Kidney tubule cell (primary cell): ENCODE measurements around the gene LINGO3.
A peak's percentile ranks its signal among the peaks of the same experiment; 100 is the strongest.
"Not testable (repeated sequence)": the region's sequence is repeated elsewhere in the genome, so short reads cannot be mapped to it uniquely, and the experiment has no call there.

Experiments used
- DNase-seq: peaks from one replicate; pipeline ENCODE4 v3.0.0-alpha.2; 2018; ENCODE audit warnings: low spot score

The LINGO3 gene, protein sequence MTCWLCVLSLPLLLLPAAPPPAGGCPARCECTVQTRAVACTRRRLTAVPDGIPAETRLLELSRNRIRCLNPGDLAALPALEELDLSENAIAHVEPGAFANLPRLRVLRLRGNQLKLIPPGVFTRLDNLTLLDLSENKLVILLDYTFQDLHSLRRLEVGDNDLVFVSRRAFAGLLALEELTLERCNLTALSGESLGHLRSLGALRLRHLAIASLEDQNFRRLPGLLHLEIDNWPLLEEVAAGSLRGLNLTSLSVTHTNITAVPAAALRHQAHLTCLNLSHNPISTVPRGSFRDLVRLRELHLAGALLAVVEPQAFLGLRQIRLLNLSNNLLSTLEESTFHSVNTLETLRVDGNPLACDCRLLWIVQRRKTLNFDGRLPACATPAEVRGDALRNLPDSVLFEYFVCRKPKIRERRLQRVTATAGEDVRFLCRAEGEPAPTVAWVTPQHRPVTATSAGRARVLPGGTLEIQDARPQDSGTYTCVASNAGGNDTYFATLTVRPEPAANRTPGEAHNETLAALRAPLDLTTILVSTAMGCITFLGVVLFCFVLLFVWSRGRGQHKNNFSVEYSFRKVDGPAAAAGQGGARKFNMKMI

GRCh38 chr19:2308114-2308556 is at the start of gene LINGO3:
Gene LINGO3, minus strand, starts transcription at chr19:2308154. Its CDS starts 16,378 bp downstream, at chr19:2291776.
- DNase-seq: no peak

DNA sequence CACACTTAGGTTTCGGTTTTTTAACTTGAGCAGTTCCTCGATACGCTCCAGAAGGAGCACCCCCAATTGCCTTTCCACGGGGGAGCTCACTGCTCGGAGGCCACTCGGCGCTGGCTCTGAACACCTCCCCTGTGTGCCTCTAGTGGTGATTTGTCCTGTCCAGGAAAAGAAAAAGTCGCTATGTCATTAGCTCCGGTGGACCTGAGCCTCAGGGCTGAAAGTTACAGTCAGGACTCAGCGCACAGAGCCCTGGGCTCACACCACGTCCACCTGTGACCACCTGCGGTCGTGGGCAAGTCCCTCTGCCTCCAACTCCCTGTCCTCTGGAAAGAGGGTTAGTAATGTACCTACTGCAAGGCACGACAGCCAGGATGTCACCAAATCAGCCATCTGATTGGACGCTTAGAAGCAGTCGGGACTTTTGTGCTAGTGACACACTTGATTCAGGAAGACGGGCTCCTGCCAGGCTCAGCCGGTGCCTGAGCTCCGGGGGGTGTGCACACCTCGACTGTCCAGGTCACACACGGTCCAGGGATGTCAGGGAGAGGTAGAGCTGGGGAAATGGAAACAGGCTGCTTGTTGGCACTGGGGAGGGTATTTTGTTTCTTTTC is 48.2 kb upstream of the LINGO3 start:
- no peak for DNase-seq

GRCh38 chr19:2355168-2356035 is 47.4 kb upstream of the LINGO3 start:
- peak; percentile 21 for DNase-seq

GRCh38 chr19:2354670-2355069 is 46.7 kb upstream of the LINGO3 start:
- no peak for DNase-seq

DNA sequence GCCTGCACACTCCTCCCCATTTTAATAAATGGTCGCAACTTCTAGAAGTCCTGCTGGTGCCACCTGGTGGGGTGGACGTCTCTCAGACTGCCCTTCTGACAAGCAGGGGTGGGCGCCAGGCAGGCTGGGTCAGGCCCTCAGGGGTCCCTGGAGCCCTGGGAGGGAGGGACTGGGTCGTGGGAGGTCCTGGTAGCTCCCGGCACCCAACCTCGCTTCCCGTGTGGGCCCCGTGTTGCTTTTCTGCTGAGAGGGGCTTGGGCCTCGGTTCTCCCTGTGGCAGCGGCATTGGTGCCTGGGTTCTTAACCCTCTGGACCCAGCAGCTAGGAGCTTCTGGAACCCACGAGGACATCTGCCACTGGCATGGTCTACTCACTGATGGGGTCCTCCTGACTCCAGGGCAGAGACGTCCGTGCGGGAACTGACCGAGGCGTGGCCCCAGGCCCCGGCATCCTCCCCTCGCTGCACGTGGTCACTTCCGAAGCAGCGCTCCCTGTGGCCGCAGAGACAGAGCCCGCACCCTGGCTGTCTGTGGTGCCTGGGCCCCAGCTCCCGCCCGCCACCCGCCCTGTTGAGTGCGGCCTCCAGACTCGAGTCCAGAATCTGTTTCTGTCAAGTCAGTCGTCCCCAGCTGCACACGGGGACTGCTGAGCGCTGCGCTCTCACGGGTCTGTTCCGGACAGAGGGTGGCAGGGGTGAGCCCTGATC is 46.1 kb upstream of the LINGO3 start:
- DNase-seq: no peak

DNA sequence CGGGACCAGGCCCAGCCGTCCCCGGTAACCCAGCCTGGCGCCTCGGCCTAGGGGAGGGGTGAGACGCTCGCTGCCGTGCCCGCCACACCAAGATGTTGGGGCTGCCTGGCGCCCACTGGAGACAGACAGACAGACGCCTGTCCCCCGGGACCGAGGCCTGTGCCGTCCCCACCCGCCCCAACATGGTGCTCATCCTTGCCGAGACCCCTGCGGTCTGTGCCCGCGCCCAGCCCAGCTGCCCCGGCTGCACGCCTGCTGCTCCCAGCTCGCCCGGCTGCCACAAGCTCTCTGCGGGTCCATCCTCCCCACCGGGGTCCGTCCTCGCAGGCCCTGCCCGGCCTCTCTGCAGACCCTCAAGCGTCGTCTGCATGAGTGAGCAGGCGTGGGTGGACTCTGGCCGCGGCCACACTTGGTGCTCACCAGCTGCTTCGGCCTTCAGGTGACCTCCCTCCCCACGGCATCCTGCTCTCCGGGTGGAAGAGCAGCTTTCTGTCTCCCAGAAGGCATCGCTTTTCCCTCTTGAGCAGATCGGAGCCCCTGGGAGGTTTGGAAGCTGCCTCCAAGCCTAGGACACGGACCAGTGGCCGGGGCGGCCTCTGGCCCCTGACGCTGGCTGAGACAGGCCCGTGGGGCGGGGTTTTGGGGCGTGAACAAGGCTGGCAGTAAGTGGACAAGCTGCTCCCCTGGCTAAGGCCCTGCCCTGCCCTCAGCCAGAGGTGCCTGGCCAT is 45.4 kb upstream of the LINGO3 start:
- DNase-seq: no peak

- DNase-seq: no peak
These were observed 44.2 kb upstream of the LINGO3 start for GRCh38 chr19:2352121-2352520.

GRCh38 chr19:2351591-2351990 is 43.6 kb upstream of the LINGO3 start:
- no peak for DNase-seq

GRCh38 chr19:2350656-2351055 is 42.7 kb upstream of the LINGO3 start:
- no peak for DNase-seq

DNA sequence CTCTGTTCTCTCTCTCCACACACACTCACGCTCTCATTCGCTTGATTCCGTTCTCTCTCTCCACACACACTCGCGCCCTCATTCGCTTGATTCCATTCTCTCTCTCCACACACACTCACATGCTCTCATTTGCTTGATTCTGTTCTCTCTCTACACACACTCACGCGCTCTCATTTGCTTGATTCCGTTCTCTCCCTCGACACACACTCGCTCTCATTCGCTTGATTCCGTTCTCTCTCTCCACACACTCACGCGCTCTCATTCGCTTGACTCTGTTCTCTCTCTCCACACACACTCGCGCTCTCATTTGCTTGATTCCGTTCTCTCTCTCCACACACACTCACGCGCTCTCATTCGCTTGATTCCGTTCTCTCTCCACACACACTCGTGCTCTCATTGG is 41.9 kb upstream of the LINGO3 start:
- not testable (repeated sequence) for DNase-seq

- DNase-seq: no peak
These were observed 38.1 kb upstream of the LINGO3 start for GRCh38 chr19:2345794-2346663.

- no peak for DNase-seq
These were observed 37.1 kb upstream of the LINGO3 start for GRCh38 chr19:2345076-2345475.

DNA sequence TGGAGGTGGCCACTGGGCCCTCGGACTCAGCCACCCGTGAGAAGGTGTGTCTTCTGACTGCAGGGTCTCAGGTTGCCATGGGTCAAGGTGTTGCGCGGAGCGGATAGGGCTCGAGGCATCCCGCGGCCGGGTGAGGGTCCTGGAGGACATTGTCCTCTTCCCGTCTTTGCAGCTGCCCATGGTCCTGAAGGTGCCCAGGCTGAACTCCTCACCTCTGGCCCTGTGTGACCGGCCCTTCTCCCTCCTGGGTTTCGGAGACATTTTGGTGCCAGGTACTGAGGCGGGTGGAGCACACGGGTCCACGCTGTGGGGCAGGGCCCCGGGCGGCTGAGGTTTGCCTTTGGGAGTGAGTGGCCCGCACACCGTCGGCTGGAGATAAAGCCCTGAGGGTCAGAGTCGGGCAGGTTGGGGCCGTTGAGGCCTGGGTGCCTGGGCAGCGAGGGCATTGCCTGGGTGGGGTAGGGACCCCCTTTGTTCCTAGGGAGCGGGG is 36.5 kb upstream of the LINGO3 start:
- DNase-seq: no peak

DNA sequence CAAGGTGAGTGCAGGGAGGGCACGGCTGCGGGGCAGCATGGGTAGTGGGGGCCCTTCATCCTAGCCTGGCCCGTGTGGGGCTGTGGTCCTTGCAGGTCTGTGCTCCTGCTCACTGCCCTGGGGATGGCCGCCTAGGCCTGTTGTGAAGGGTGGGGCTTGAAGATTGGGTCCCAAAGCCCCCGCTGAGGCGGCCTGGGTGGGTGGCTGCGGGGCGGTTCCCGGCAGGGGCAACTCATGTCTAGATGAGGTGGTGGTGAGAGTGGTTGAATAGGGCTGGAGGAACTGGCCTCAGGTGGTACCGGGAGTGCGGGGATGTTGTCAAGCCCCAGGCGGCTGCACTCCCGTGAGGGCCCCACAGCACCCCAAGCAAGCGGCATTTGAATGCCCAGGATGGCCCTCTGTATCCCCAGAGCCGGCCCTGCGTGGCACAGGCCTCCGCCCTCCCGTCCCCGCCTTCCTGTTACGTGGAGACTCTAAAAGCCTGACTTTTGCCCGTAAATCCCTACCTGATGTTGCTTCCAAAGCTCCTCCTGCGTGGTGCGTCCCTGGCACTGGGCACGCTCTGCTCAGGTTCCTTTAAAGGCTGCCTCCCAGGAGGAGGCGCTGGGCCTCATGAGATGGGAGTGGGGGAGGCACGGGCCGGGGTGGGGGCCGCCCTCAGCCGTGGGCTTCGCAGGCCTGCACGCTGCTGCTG is 35.5 kb upstream of the LINGO3 start:
- DNase-seq: no peak

DNA sequence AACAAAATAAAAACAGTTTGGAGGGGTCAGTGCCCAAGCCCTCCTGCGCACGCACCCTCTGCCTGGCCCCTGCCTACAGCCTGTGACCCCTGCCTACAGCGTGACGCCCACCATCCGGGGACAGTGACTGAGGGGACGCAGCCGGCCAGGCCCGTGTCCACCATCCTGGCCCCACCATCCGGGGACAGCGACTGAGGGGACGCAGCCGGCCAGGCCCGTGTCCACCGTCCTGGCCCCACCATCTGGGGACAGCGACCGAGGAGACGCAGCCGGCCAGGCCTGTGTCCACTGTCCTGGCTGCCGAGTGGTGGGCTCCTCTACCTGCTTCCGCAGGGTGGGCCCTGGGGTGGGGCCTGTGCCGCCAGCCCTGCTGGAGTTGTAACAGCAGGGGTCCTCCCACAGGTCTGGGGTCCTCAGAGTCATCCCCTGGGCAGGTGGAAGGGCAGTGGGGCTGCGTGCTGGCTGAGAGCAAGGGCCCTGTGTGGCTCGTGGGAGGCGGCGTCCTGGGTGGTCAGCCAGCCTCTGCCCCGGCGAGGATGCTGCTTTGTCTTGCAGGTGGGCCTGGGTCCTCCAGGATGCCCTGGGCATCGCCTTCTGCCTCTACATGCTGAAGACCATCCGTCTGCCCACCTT is 34.8 kb upstream of the LINGO3 start:
- no peak for DNase-seq

GRCh38 chr19:2341982-2342381 is 34.0 kb upstream of the LINGO3 start:
- no peak for DNase-seq

GRCh38 chr19:2341244-2341751 is 33.3 kb upstream of the LINGO3 start:
- no peak for DNase-seq

DNA sequence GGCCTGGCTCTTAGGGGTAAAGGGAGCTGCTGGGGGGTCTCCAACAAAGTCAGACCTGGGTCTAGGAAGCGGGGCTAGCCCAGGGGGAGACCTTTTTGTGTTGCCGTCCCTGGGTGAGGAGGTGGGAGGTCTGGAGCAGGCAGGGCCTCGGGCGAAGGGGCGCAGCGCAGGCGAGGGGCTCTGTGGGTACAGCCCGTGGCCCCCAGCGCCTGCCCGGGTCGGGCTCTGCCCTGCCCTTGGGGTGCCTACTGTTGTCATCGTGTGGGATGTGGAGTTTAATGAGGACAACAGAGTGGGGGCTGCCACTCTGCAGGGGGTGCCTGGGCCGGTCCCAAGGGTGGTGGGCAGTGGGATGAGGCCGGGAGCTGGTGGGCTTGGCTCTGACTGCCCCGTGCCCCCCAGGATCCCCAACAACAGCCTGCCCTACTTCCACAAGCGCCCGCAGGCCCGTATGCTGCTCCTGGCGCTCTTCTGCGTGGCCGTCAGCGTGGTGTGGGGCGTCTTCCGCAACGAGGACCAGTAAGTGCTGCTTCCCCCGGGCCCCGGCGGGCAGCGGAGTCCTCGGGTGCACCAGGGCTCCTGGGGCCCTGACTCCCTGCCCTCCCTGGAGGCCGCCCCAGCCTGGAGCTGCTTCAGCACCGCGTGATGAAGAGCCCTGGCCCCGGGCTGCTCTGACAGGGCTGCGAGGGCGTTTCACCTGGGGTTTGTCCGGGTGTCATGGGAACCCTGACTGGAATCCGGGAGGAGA is 32.7 kb upstream of the LINGO3 start:
- DNase-seq: no peak
